ENCODE results near the gene RNF223. TPM values are rescaled to one million over a fixed set of nuclear protein-coding genes. Genes with fewer than 3 reads are reported as not detected.

Gene RNF223
- polyA plus RNA-seq, 1 donor (not counting 4 experiments of a cell fraction or from before 2014, with no cell fraction given): 0.22 TPM

DNA sequence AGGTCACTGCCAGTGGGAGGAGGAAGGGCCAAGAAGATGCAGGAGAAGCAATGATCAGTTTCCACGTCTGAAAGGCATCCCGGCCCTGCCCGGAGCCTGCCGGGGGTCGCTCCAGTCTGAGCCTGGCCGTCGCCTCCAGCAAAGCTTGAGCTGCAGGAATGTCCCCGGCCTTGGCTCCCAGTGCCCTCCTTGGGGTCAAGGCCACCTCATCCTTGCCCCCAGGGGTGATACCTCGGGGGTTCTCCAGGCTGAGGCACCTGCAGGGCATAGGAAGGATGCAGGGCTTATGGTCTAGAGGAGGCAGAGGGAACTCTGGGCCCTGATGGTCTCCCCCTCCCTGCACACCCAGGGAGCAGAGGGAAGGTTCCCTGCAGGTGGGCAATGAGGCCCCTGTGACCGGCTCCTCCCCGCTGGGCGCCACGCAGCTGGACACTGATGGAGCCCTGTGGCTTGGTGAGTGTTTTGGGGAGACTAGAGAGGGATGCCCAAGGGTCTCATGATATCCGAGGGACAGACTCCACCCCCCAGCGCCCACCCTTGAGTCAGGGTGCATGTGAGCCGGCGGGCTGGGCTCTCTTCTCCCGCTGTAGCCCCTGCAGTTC, 19.9 kb downstream of the RNF223 start:
- no peaks in the 10 kb centered on the region for H3K9me3 ChIP-seq (ENCODE audit: control insufficient read depth, low read depth, low read length)
- H4K20me1 ChIP-seq (ENCODE audit: control insufficient read depth, extremely low read depth, insufficient read depth, low read length): peaks cover 28% of the 10 kb centered on the region
- TF ChIP-seq, protein P1, sequence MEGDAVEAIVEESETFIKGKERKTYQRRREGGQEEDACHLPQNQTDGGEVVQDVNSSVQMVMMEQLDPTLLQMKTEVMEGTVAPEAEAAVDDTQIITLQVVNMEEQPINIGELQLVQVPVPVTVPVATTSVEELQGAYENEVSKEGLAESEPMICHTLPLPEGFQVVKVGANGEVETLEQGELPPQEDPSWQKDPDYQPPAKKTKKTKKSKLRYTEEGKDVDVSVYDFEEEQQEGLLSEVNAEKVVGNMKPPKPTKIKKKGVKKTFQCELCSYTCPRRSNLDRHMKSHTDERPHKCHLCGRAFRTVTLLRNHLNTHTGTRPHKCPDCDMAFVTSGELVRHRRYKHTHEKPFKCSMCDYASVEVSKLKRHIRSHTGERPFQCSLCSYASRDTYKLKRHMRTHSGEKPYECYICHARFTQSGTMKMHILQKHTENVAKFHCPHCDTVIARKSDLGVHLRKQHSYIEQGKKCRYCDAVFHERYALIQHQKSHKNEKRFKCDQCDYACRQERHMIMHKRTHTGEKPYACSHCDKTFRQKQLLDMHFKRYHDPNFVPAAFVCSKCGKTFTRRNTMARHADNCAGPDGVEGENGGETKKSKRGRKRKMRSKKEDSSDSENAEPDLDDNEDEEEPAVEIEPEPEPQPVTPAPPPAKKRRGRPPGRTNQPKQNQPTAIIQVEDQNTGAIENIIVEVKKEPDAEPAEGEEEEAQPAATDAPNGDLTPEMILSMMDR (optimal IDR thresholded peaks at IDR 0.05 in 1 of 3, IDR thresholded peaks at IDR 0.05 in 1 of 3, conservative IDR thresholded peaks at IDR 0.05 in 1 of 3; ENCODE audit: extremely low read depth in 1 of 3, insufficient read depth in 2 of 3, low read length in 3 of 3): no peak
- TF ChIP-seq EZH2 (IDR thresholded peaks at IDR 0.05; ENCODE audit: low read length): no peak
- H2AFZ ChIP-seq (ENCODE audit: control insufficient read depth, low read length): no peak overlapping the region
- H3K79me2 ChIP-seq (ENCODE audit: control insufficient read depth, insufficient read depth, low read length): no peaks in the 10 kb centered on the region
- no peaks in the 10 kb centered on the region for H3K9me1 ChIP-seq (ENCODE audit: control insufficient read depth, extremely low read depth, insufficient read depth, low read length)
- peaks cover 35 to 38% of the 10 kb centered on the region in 2 experiments for H3K36me3 ChIP-seq (ENCODE audit: control insufficient read depth in 2 of 2, extremely low read depth in 1 of 2, insufficient read depth in 2 of 2, low read length in 2 of 2)
- no peak overlapping the region for H3K9ac ChIP-seq (ENCODE audit: control insufficient read depth, extremely low read depth, insufficient read depth, low read length)
- dilution Hi-C loops (cut with MboI; ENCODE audit: extremely low pct_ligation_motif_present, low sequenced_read_pairs): no loop called here
- H3K4me1 ChIP-seq (ENCODE audit: control insufficient read depth, extremely low read depth, insufficient read depth, low read length): peaks cover 2% of the 10 kb centered on the region
- FAIRE-seq (no peak), DNase-seq (ENCODE audit: low read depth, low spot score) (no peak)
- no peaks in the 10 kb centered on the region for H3K27me3 ChIP-seq (ENCODE audit: control insufficient read depth, extremely low read depth, insufficient read depth, low read length)
- H3K4me2 ChIP-seq (ENCODE audit: control insufficient read depth, extremely low read depth, insufficient read depth, low read depth, low read length): no peak overlapping the region
- no peak overlapping the region for H3K27ac ChIP-seq (ENCODE audit: control insufficient read depth, insufficient read depth, low read length)
- H3K4me3 ChIP-seq (ENCODE audit: control insufficient read depth in 2 of 3, extremely low read depth in 1 of 3, insufficient read depth in 2 of 3, low read depth in 1 of 3, low read length in 3 of 3): no peak overlapping the region

DNA sequence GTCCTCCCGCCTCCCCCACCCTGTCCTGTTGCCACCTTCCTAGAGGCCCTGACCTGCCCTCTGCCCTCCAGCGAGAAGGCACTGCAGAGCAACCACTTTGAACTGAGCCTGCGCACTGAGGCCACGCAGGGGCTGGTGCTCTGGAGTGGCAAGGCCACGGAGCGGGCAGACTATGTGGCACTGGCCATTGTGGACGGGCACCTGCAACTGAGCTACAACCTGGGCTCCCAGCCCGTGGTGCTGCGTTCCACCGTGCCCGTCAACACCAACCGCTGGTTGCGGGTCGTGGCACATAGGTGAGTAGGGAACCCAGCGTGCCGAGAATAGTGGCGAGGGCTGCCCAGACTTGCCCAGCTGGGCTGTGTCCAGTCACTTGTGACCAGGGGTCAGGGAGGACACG, 20.4 kb downstream of the RNF223 start:
- TF ChIP-seq, protein P1 (optimal IDR thresholded peaks at IDR 0.05 in 1 of 3, IDR thresholded peaks at IDR 0.05 in 1 of 3, conservative IDR thresholded peaks at IDR 0.05 in 1 of 3; ENCODE audit: extremely low read depth in 1 of 3, insufficient read depth in 2 of 3, low read length in 3 of 3): no peak
- TF ChIP-seq EZH2 (IDR thresholded peaks at IDR 0.05; ENCODE audit: low read length): no peak
- Histone ChIP-seq H3K36me3 (ENCODE audit: control insufficient read depth in 2 of 2, extremely low read depth in 1 of 2, insufficient read depth in 2 of 2, low read length in 2 of 2) (peaks cover 36 to 39% of the 10 kb centered on the region in 2 experiments), H3K79me2 (ENCODE audit: control insufficient read depth, insufficient read depth, low read length) (no peaks in the 10 kb centered on the region), H3K4me1 (ENCODE audit: control insufficient read depth, extremely low read depth, insufficient read depth, low read length) (peaks cover under 1% of the 10 kb centered on the region), H4K20me1 (ENCODE audit: control insufficient read depth, extremely low read depth, insufficient read depth, low read length) (peaks cover 28% of the 10 kb centered on the region), H3K27ac (ENCODE audit: control insufficient read depth, insufficient read depth, low read length) (no peak overlapping the region), H3K27me3 (ENCODE audit: control insufficient read depth, extremely low read depth, insufficient read depth, low read length) (no peaks in the 10 kb centered on the region), H3K4me3 (ENCODE audit: control insufficient read depth in 2 of 3, extremely low read depth in 1 of 3, insufficient read depth in 2 of 3, low read depth in 1 of 3, low read length in 3 of 3) (no peak overlapping the region), H3K9ac (ENCODE audit: control insufficient read depth, extremely low read depth, insufficient read depth, low read length) (no peak overlapping the region), H2AFZ (ENCODE audit: control insufficient read depth, low read length) (no peak overlapping the region), H3K9me3 (ENCODE audit: control insufficient read depth, low read depth, low read length) (no peaks in the 10 kb centered on the region), H3K4me2 (ENCODE audit: control insufficient read depth, extremely low read depth, insufficient read depth, low read depth, low read length) (no peak overlapping the region), H3K9me1 (ENCODE audit: control insufficient read depth, extremely low read depth, insufficient read depth, low read length) (no peaks in the 10 kb centered on the region)
- FAIRE-seq (no peak), DNase-seq (ENCODE audit: low read depth, low spot score) (no peak)
- dilution Hi-C loops (cut with MboI; ENCODE audit: extremely low pct_ligation_motif_present, low sequenced_read_pairs): no loop called here
